Sigmoid colon (tissue), 7 donors: ENCODE data around the gene SIN3B. TPM values are rescaled to one million over a fixed set of nuclear protein-coding genes. Genes with fewer than 3 reads are reported as not detected.

ENCODE experiments used
- DNase-seq: peaks from one replicate; pipeline ENCODE4 v3.0.0-alpha.2; 2019
- H3K27ac ChIP-seq, 4 donors: fragments of 200-600 bp; sonication (generic); one replicate each; pipeline ENCODE4 v1.5.1; 2016 to 2019; ENCODE audit warnings: mild to moderate bottlenecking in 1 of 4
- H3K27me3 ChIP-seq, 3 donors: fragments of 200-600 bp; sonication (generic); one replicate each; pipeline ENCODE4 v1.5.1; 2019; ENCODE audit warnings: mild to moderate bottlenecking in 1 of 3
- H3K36me3 ChIP-seq, 4 donors: fragments of 200-600 bp; sonication (generic); one replicate each; pipeline ENCODE4 v1.5.1; 2016 to 2019
- H3K4me1 ChIP-seq, 4 donors: fragments of 200-600 bp; sonication (generic); one replicate each; pipeline ENCODE4 v1.5.1; 2017 to 2019
- H3K4me3 ChIP-seq, 4 donors: fragments of 200-600 bp; sonication (generic); one replicate each; pipeline ENCODE4 v1.5.1; 2017 to 2019; ENCODE audit warnings: mild to moderate bottlenecking in 2 of 4, moderate library complexity in 1 of 4
- H3K9me3 ChIP-seq, 4 donors: fragments of 200-600 bp in 3 of 4; sonication (generic) in 3 of 4; one replicate each; pipeline versions ENCODE4 v1.5.1 to v1.6.1; 2013 to 2019
- EP300 ChIP-seq, 4 donors: sonication (generic); formaldehyde crosslinking; IDR thresholded peaks; one replicate each; pipeline ENCODE4 v1.6.1; 2017; ENCODE audit warnings: antibody characterized with exemption in 4 of 4
- POLR2A ChIP-seq, 2 donors: fragments of 450-650 bp; IDR thresholded peaks; one replicate each; pipeline ENCODE4 v1.6.1; 2016; ENCODE audit warnings: antibody characterized with exemption in 2 of 2, mild to moderate bottlenecking in 2 of 2, moderate library complexity in 2 of 2
- POLR2AphosphoS5 ChIP-seq, 4 donors: sonication (generic); formaldehyde crosslinking; IDR thresholded peaks; one replicate each; pipeline ENCODE4 v1.6.1; 2017; ENCODE audit warnings: antibody characterized with exemption in 4 of 4
- WGBS, 2 donors: extraction: QIAGEN DNeasy Blood & Tissue Kit; methylation state at CpG; one replicate each; pipeline ENCODE4 v1.1.7; 2013; 5-methylcytosine and 5-hydroxymethylcytosine counted together
- intact Hi-C: fragments of 100-400 bp; cut with DNase I; formaldehyde crosslinking; loops from one replicate; pipeline ENCODE4 v1.15.1; 2023
- polyA plus RNA-seq, 3 donors: library from polyadenylated mRNA; stranded (reverse); fragments of 200-250 nt; gene quantifications; one replicate each; pipeline ENCODE4 v1.2.3, GENCODE V29; 2013
- total RNA-seq, 4 donors: library from RNA; depleted of rRNA; stranded (reverse); fragments of >200 nt; gene quantifications; one replicate each; pipeline ENCODE4 v1.1.0, GENCODE V29; 2016
- TF ChIP-seq, protein P1 (sequence below), 4 experiments: fragments of 450-650 bp in 3 of 4; fragments of 200-600 bp in 1 of 4; IDR thresholded peaks; one replicate each; pipeline ENCODE4 v1.5.1; 2016 to 2019; ENCODE audit warnings: antibody characterized with exemption in 4 of 4, mild to moderate bottlenecking in 3 of 4, moderate library complexity in 2 of 4
- donor health status: healthy with polysubstance abuse.
- donor health status: Bipolar disorder and iron deficiency.
- donor health status: healthy.

SIN3B gene
- total and polyA plus RNA-seq, 7 donors: 5.1 to 67.3 (median 24.7) TPM

DNA sequence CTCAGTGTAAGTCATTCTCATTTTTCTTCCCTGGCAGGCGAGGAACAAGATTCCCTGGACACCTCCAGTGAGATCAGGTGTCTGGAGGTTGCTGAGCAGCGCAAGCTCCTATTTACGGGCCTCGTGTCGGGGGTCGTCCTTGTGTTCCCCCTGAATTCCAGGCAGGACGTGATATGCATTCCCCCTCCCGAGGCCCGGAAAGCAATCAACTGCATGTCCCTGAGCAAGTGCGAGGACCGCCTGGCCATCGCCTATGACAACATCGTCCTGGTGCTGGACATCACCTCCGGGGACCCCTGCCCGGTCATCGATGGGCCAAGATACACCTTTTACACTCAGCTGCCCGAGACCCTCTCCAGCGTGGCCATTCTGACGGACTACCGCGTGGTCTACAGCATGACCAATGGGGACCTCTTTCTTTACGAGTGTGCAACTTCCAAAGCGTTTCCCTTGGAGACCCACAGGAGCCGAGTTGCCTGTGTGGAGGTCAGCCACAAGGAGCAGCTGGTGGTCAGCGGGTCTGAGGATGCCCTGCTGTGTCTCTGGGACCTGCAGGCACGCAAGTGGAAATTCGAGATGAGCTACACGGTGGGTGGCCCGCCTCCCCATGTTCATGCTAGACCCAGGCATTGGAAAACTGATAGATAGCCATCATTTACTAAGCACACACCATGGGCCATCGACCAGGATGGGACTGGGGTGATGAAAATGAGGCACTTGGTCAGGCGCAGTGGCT, 21.5 kb upstream of the SIN3B start:
- Histone ChIP-seq H3K36me3 (no peaks in the 10 kb centered on the region), H3K27ac (no peak overlapping the region), H3K9me3 (no peaks in the 10 kb centered on the region), H3K4me3 (no peak overlapping the region), H3K27me3 (no peaks in the 10 kb centered on the region), H3K4me1 (no peaks in the 10 kb centered on the region)
- 90 to 93% methylated on average over 31 of the region's 31 CpGs for WGBS, 2 donors
- intact Hi-C loops: no loop called here
- no peak for TF ChIP-seq POLR2AphosphoS5 (IDR thresholded peaks at IDR 0.05)
- TF ChIP-seq POLR2A (IDR thresholded peaks at IDR 0.05): no peak
- no peak for TF ChIP-seq EP300 (IDR thresholded peaks at IDR 0.05)
- TF ChIP-seq, protein P1, sequence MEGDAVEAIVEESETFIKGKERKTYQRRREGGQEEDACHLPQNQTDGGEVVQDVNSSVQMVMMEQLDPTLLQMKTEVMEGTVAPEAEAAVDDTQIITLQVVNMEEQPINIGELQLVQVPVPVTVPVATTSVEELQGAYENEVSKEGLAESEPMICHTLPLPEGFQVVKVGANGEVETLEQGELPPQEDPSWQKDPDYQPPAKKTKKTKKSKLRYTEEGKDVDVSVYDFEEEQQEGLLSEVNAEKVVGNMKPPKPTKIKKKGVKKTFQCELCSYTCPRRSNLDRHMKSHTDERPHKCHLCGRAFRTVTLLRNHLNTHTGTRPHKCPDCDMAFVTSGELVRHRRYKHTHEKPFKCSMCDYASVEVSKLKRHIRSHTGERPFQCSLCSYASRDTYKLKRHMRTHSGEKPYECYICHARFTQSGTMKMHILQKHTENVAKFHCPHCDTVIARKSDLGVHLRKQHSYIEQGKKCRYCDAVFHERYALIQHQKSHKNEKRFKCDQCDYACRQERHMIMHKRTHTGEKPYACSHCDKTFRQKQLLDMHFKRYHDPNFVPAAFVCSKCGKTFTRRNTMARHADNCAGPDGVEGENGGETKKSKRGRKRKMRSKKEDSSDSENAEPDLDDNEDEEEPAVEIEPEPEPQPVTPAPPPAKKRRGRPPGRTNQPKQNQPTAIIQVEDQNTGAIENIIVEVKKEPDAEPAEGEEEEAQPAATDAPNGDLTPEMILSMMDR (IDR thresholded peaks at IDR 0.05): no peak
- DNase-seq: no peak

DNA sequence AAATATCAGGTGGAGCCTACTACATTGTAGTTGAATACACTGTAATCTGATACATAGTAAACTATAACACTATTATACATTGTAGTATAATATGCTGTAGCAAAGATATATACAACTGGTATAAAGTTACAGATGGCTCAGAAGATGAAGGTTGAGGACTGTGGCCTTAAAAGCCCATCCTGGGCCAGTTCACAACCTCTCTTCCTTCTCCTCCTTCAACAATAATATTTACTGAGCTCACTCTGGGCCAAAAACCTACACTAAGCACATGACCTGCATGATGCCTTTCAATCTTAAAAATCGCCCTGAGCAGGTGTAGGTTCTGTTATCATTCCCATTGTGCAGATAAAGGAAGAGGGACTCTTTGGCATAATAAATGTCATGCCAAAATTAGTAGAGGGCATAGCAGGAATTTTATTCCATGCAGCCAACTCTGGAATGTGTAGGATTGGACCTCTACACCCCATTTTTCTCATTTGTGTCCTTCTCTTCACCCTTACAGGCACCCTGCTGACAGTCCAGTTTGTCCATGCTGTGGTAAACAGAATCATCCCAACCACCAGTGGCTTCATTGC, 14.6 kb upstream of the SIN3B start:
- 30 to 33% methylated on average over 1 of the region's 1 CpG for WGBS, 2 donors
- no peak overlapping the region for H3K27ac ChIP-seq
- no peaks in the 10 kb centered on the region for H3K4me1 ChIP-seq
- no peak overlapping the region for H3K4me3 ChIP-seq
- H3K27me3 ChIP-seq: no peaks in the 10 kb centered on the region
- DNase-seq: no peak
- H3K36me3 ChIP-seq: no peaks in the 10 kb centered on the region
- peaks cover 6 to 22% (median 11%) of the 10 kb centered on the region in 4 donors for H3K9me3 ChIP-seq
- no peak for TF ChIP-seq POLR2A (IDR thresholded peaks at IDR 0.05)
- TF ChIP-seq, protein P1 (IDR thresholded peaks at IDR 0.05): no peak
- intact Hi-C loops: no loop called here

- Histone ChIP-seq H3K27me3 (no peaks in the 10 kb centered on the region), H3K4me3 (no peak overlapping the region), H3K27ac (no peak overlapping the region), H3K36me3 (no peaks in the 10 kb centered on the region), H3K9me3 (peaks cover 0 to 8% (median 4%) of the 10 kb centered on the region in 4 donors), H3K4me1 (peaks cover 0 to 7% (median 6%) of the 10 kb centered on the region in 4 donors)
- TF ChIP-seq, protein P1 (IDR thresholded peaks at IDR 0.05): no peak
- TF ChIP-seq EP300 (IDR thresholded peaks at IDR 0.05) (no peak), POLR2A (IDR thresholded peaks at IDR 0.05) (no peak), POLR2AphosphoS5 (IDR thresholded peaks at IDR 0.05) (no peak)
- intact Hi-C loops: no loop called here
- WGBS, 2 donors: 76 to 90% methylated on average over 1 of the region's 1 CpG
- DNase-seq: no peak
Observed at GRCh38 chr19:16820056-16820455, 9.1 kb upstream of the SIN3B start.

DNA sequence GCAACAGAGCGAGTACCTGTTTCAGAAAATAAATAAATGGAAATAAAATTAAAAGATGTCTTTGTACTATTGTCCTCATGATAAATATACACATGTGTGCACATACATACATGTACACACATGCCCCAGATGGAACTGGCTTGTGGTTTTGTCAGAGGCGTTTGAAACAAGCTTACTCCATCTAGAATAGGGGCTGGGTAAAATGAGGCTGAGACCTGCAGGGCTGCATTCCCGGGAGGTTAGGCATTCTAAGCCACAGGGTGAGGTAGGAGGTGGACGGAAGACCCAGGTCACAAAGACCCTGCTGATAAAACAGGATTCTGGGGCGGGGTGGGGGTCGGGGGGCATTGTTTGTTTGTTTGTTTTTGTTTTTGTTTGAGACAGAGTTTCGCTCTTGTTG, 8.1 kb upstream of the SIN3B start:
- H3K4me1 ChIP-seq: peaks cover 0 to 18% (median 14%) of the 10 kb centered on the region in 4 donors
- WGBS, 2 donors: 79 to 83% methylated on average over 7 of the region's 7 CpGs
- DNase-seq: no peak
- H3K9me3 ChIP-seq: no peaks in the 10 kb centered on the region
- H3K27ac ChIP-seq: no peak overlapping the region
- intact Hi-C loops: no loop called here
- TF ChIP-seq, protein P1 (IDR thresholded peaks at IDR 0.05): no peak
- TF ChIP-seq EP300 (IDR thresholded peaks at IDR 0.05): no peak
- TF ChIP-seq POLR2A (IDR thresholded peaks at IDR 0.05): no peak
- TF ChIP-seq POLR2AphosphoS5 (IDR thresholded peaks at IDR 0.05): no peak
- no peaks in the 10 kb centered on the region for H3K27me3 ChIP-seq
- no peaks in the 10 kb centered on the region for H3K36me3 ChIP-seq
- H3K4me3 ChIP-seq: no peak overlapping the region
